Stimulated activated CD4-positive, alpha-beta T cell treated with anti-CD3 and anti-CD28 coated beads, Interleukin-1b, Interleukin-23, amount 100 ng/mL, for 1 hour (primary cell): ENCODE measurements around the gene PPM1E.
"Not testable (repeated sequence)": the region's sequence is repeated elsewhere in the genome, so short reads cannot be mapped to it uniquely, and the experiment has no call there.

Experiments
- DNase-seq, 2 donors: peaks; one replicate each; pipeline ENCODE4 v3.0.0-alpha.2; 2020; ENCODE audit warnings: low read depth in 2 of 2

Gene PPM1E

GRCh38 chr17:58947824-58948223 lies 192.2 kb downstream of the PPM1E start:
- DNase-seq = no peak

GRCh38 chr17:58954358-58954757 lies 198.7 kb downstream of the PPM1E start:
- DNase-seq = not testable (repeated sequence)

GRCh38 chr17:58956997-58957724 lies 201.5 kb downstream of the PPM1E start:
- DNase-seq = no peak

GRCh38 chr17:58957725-58958073 lies 202.0 kb downstream of the PPM1E start:
- DNase-seq = not testable (repeated sequence)

- DNase-seq = no peak
These were observed 204.4 kb downstream of the PPM1E start for GRCh38 chr17:58960068-58960467.

- no peak for DNase-seq
These were observed 209.6 kb downstream of the PPM1E start for GRCh38 chr17:58965221-58965620.

GRCh38 chr17:58966208-58966607 lies 210.6 kb downstream of the PPM1E start:
- DNase-seq = no peak

- DNase-seq = no peak
These were observed 212.9 kb downstream of the PPM1E start for GRCh38 chr17:58968426-58969061.

- DNase-seq = no peak
These were observed 213.5 kb downstream of the PPM1E start for GRCh38 chr17:58969156-58969555.

- DNase-seq = no peak
These were observed 214.0 kb downstream of the PPM1E start for GRCh38 chr17:58969612-58970011.

- DNase-seq = no peak
These were observed 215.2 kb downstream of the PPM1E start for GRCh38 chr17:58970609-58971450.

- no peak for DNase-seq
These were observed 218.7 kb downstream of the PPM1E start for GRCh38 chr17:58974354-58974753.

GRCh38 chr17:58976541-58976940 lies 220.9 kb downstream of the PPM1E start:
- DNase-seq = no peak

GRCh38 chr17:58980706-58981481 lies 225.2 kb downstream of the PPM1E start:
- no peak for DNase-seq

- no peak for DNase-seq
These were observed 227.0 kb downstream of the PPM1E start for GRCh38 chr17:58982626-58983025.

GRCh38 chr17:58985367-58985766 lies 229.7 kb downstream of the PPM1E start:
- DNase-seq = no peak

GRCh38 chr17:58985971-58986370 lies 230.3 kb downstream of the PPM1E start:
- DNase-seq = no peak

GRCh38 chr17:58989629-58990028 lies 234.0 kb downstream of the PPM1E start:
- no peak for DNase-seq

GRCh38 chr17:58991718-58992331 lies 236.2 kb downstream of the PPM1E start:
- no peak for DNase-seq

GRCh38 chr17:58993311-58993710 lies 237.7 kb downstream of the PPM1E start:
- no peak for DNase-seq

GRCh38 chr17:58995247-58995940 lies 239.7 kb downstream of the PPM1E start:
- DNase-seq = no peak
